IMR-90 (cell line): ENCODE results near the gene PIGM. TPM values are rescaled to one million over a fixed set of nuclear protein-coding genes. Genes with fewer than 3 reads are reported as not detected.

Experiments
- ATAC-seq: fragments of 200-7000 bp; cut with Tn5 transposase; 2 replicates; pipeline ENCODE4 v1.9.1; 2020; ENCODE audit warnings: low read depth, mild to moderate bottlenecking, moderate library complexity
- BruUV-seq: library from RNA; stranded (reverse); fragments of 400-500 nt; replicated peaks from 2 replicates; lab custom pipeline; 2021; lab: Mats Ljungman, UMichigan
- CTCF ChIA-PET: fragments of 300-600 bp; formaldehyde crosslinking; extraction: SDS; loops from one replicate; lab custom pipeline; 2021; ENCODE audit warnings: antibody characterized with exemption; lab: Yijun Ruan, JAX
- POLR2A ChIA-PET: fragments of 300-600 bp; sonication (Branson Sonifier 250); formaldehyde crosslinking; loops from one replicate; lab custom pipeline; 2022; ENCODE audit warnings: antibody characterized with exemption; ENCODE audit not compliant: unreplicated experiment; lab: Charles Lee
- DNase-seq: peaks from one replicate; pipeline ENCODE4 v3.0.0; 2013
- H2AFZ ChIP-seq: replicated peaks from 2 replicates; pipeline ENCODE3; 2013; ENCODE audit warnings: low read length, mild to moderate bottlenecking; ENCODE audit not compliant: poor library complexity
- H2AK5ac ChIP-seq: 2 replicates; pipeline ENCODE4 v1.6.1; 2013; ENCODE audit warnings: low read depth, low read length, inconsistent platforms
- H2AK9ac ChIP-seq: replicated peaks from 2 replicates; pipeline ENCODE3; 2013; ENCODE audit warnings: mild to moderate bottlenecking, low read depth, low read length, moderate library complexity; ENCODE audit not compliant: poor library complexity
- H2BK120ac ChIP-seq: 2 replicates; pipeline ENCODE4 v1.6.1; 2013; ENCODE audit warnings: low read depth, low read length, inconsistent platforms
- H2BK15ac ChIP-seq: 3 replicates; pipeline ENCODE4 v1.6.1; 2013; ENCODE audit warnings: low read depth, low read length, inconsistent platforms
- H2BK20ac ChIP-seq: 2 replicates; pipeline ENCODE4 v1.6.1; 2013; ENCODE audit warnings: low read depth, mild to moderate bottlenecking, inconsistent platforms, low read length, moderate library complexity
- H2BK5ac ChIP-seq: 2 replicates; pipeline ENCODE4 v1.6.1; 2013; ENCODE audit warnings: mild to moderate bottlenecking, low read depth, low read length, inconsistent platforms; ENCODE audit not compliant: poor library complexity, severe bottlenecking
- H3K14ac ChIP-seq: replicated peaks from 2 replicates; pipeline ENCODE4 v1.6.1; 2013; ENCODE audit warnings: low read depth, low read length, inconsistent platforms
- H3K18ac ChIP-seq: 2 replicates; pipeline ENCODE4 v1.6.1; 2013; ENCODE audit warnings: low read depth, low read length, control low read depth
- H3K23ac ChIP-seq: 2 replicates; pipeline ENCODE4 v1.6.1; 2013; ENCODE audit warnings: low read depth, low read length, inconsistent platforms
- H3K27ac ChIP-seq: 2 replicates; pipeline ENCODE4 v1.5.1; 2013; ENCODE audit warnings: mild to moderate bottlenecking, control low read depth, low read length; ENCODE audit not compliant: insufficient read depth
- H3K27me3 ChIP-seq: 2 replicates; pipeline ENCODE4 v1.6.1; 2013; ENCODE audit warnings: low read length; ENCODE audit not compliant: control insufficient read depth, insufficient read depth
- H3K36me3 ChIP-seq: 2 replicates; pipeline ENCODE4 v1.6.1; 2013; ENCODE audit warnings: low read length, mixed read lengths; ENCODE audit not compliant: control insufficient read depth, insufficient read depth
- H3K4ac ChIP-seq: 2 replicates; pipeline ENCODE4 v1.6.1; 2013; ENCODE audit warnings: low read depth, low read length, inconsistent platforms
- H3K4me1 ChIP-seq: 2 replicates; pipeline ENCODE4 v1.6.1; 2013; ENCODE audit warnings: low read length, mixed read lengths; ENCODE audit not compliant: control insufficient read depth, insufficient read depth
- H3K4me2 ChIP-seq: 2 replicates; pipeline ENCODE4 v1.6.1; 2013; ENCODE audit warnings: low read depth, mild to moderate bottlenecking, control low read depth, low read length, moderate library complexity
- H3K4me3 ChIP-seq: 2 replicates; pipeline ENCODE4 v1.5.1; 2013; ENCODE audit warnings: low read depth, mild to moderate bottlenecking, control low read depth, low read length, moderate library complexity; ENCODE audit not compliant: insufficient read depth
- H3K56ac ChIP-seq: 2 replicates; pipeline ENCODE4 v1.6.1; 2013; ENCODE audit warnings: low read length, inconsistent platforms; ENCODE audit not compliant: insufficient read depth; ENCODE audit errors: extremely low read depth
- H3K79me1 ChIP-seq, 2 experiments: 2 replicates each; pipeline ENCODE4 v1.6.1; 2013; ENCODE audit warnings: low read length in 2 of 2, inconsistent platforms in 1 of 2, low read depth in 1 of 2
- H3K9ac ChIP-seq: 2 replicates; pipeline ENCODE4 v1.6.1; 2013; ENCODE audit warnings: low read depth, low read length, control low read depth
- H3K9me1 ChIP-seq: 2 replicates; pipeline ENCODE4 v1.6.1; 2013; ENCODE audit warnings: low read length, inconsistent platforms; ENCODE audit not compliant: insufficient read depth
- H3K9me3 ChIP-seq: 2 replicates; pipeline ENCODE4 v1.6.1; 2013; ENCODE audit warnings: low read length; ENCODE audit not compliant: control insufficient read depth, insufficient read depth
- H4K20me1 ChIP-seq: 2 replicates; pipeline ENCODE4 v1.6.1; 2013; ENCODE audit warnings: low read length, inconsistent platforms; ENCODE audit not compliant: insufficient read depth
- H4K5ac ChIP-seq: 2 replicates; pipeline ENCODE4 v1.6.1; 2013; ENCODE audit warnings: mild to moderate bottlenecking, low read depth, low read length, control low read depth
- H4K8ac ChIP-seq, 2 experiments: 2 replicates each; pipeline ENCODE4 v1.6.1; 2013; ENCODE audit warnings: low read depth in 2 of 2, low read length in 2 of 2, control low read depth in 1 of 2, inconsistent platforms in 1 of 2
- H4K91ac ChIP-seq: 2 replicates; pipeline ENCODE4 v1.6.1; 2013; ENCODE audit warnings: low read depth, low read length, inconsistent platforms; ENCODE audit not compliant: insufficient read depth
- CHD1 ChIP-seq: IDR thresholded peaks from 2 replicates; pipeline ENCODE4 v1.6.1; 2012; ENCODE audit warnings: low read depth, low read length, improper control_type of control experiment
- MAFK ChIP-seq: IDR thresholded peaks from 2 replicates; pipeline ENCODE4 v1.6.1; 2012; ENCODE audit warnings: low read depth, low read length, improper control_type of control experiment
- MXI1 ChIP-seq: IDR thresholded peaks from 2 replicates; pipeline ENCODE4 v1.6.1; 2012; ENCODE audit warnings: low read depth, mild to moderate bottlenecking, low read length, moderate library complexity, borderline replicate concordance
- POLR2A ChIP-seq: IDR thresholded peaks from 2 replicates; pipeline ENCODE4 v1.6.1; 2012; ENCODE audit warnings: mild to moderate bottlenecking, low read depth, low read length
- RAD21 ChIP-seq: IDR thresholded peaks from 2 replicates; pipeline ENCODE4 v1.6.1; 2012; ENCODE audit warnings: low read length, improper control_type of control experiment
- RFX5 ChIP-seq: IDR thresholded peaks from 2 replicates; pipeline ENCODE4 v1.8.0; 2012; ENCODE audit warnings: low read depth, mild to moderate bottlenecking, low read length, moderate library complexity
- SMC3 ChIP-seq: fragments of 150-350 bp; IDR thresholded peaks from 2 replicates; pipeline ENCODE4 v1.6.1; 2016; ENCODE audit warnings: low read depth, mild to moderate bottlenecking, antibody characterized with exemption, low read length, moderate library complexity
- WGBS, 2 experiments: methylation state at CpG; one replicate each; pipeline versions ENCODE4 v1.1.5 to v1.1.7; 2013; ENCODE audit warnings: missing lambda C conversion rate in 2 of 2; ENCODE audit not compliant: insufficient read length in 1 of 2; ENCODE audit errors: extremely low coverage in 2 of 2; 5-methylcytosine and 5-hydroxymethylcytosine counted together
- dilution Hi-C: fragments of 300-500 bp; cut with HindIII; formaldehyde crosslinking; loops from one replicate; pipeline ENCODE4 v1.14.3; 2018; ENCODE audit warnings: low sequenced_read_pairs; ENCODE audit not compliant: unreplicated experiment
- in situ Hi-C: fragments of 300-500 bp; cut with MboI; formaldehyde crosslinking; loops from 3 replicates; pipeline ENCODE4 v1.14.3; 2019; ENCODE audit warnings: low sequenced_read_pairs, inconsistent platforms, mixed read lengths
- intact Hi-C: fragments of 100-400 bp; cut with micrococcal nuclease; formaldehyde crosslinking; loops from 2 replicates; pipeline ENCODE4 v1.10.0; 2022
- polyA plus RNA-seq, 3 experiments: library from polyadenylated mRNA; depleted of rRNA; stranded (reverse); fragments of >200 nt; gene quantifications; 2 replicates each; pipeline ENCODE4 v1.2.3, GENCODE V29; 2012; ENCODE audit warnings: low replicate concordance in 1 of 3
- total RNA-seq: library from RNA; depleted of rRNA; stranded (reverse); fragments of >200 nt; gene quantifications from 2 replicates; pipeline ENCODE4 v1.2.3, GENCODE V29; 2012

The PIGM gene
- total and polyA plus RNA-seq, 2 of the 4 experiments (the other 2 are of a cell fraction), result 2.9 TPM

DNA sequence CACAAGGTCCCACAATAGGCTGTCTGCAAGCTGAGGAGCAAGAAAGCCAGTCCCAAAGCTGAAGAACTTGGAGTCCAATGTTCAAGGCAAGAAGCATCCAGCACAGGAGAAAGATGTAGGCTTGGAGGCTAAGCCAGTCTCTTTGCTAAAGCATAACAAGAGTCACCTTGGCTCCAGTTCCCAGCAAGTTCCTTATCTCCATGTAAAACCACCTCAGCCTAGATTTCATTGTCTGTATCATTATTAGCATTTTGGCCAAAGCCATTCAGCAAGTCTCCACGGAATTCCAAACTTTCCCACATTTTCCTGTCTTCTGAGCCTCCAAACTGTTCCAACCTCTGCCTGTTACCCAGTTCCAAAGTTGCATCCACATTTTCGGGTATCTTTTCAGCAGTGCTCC, 36.9 kb downstream of the PIGM start:
- Histone ChIP-seq H4K5ac (no peak overlapping the region), H3K4me1 (peaks cover 2% of the 10 kb centered on the region; the same call in 1 of the 2 replicates), H4K91ac (no peak overlapping the region), H2AFZ (no peak overlapping the region), H2AK5ac (no peak overlapping the region), H3K36me3 (no peaks in the 10 kb centered on the region), H2BK20ac (no peak overlapping the region), H3K56ac (no peak overlapping the region), H3K9me3 (no peaks in the 10 kb centered on the region), H3K14ac (no peak overlapping the region), H3K79me1 (no peaks in the 10 kb centered on the region), H3K4me3 (no peak overlapping the region), H3K27ac (no peak overlapping the region), H3K23ac (no peak overlapping the region), H3K4ac (no peak overlapping the region), H4K20me1 (no peaks in the 10 kb centered on the region), H3K9ac (no peak overlapping the region), H3K18ac (no peak overlapping the region), H3K27me3 (no peaks in the 10 kb centered on the region; the same call in 1 of the 2 replicates), H2BK5ac (no peak overlapping the region), H2BK120ac (no peak overlapping the region), H2AK9ac (no peak overlapping the region), H3K9me1 (no peaks in the 10 kb centered on the region), H4K8ac (no peak overlapping the region), H3K4me2 (no peak overlapping the region), H2BK15ac (no peak overlapping the region)
- WGBS, 2 experiments, result 80% methylated on average over 1 of the region's 2 CpGs; no CpG with 5 or more reads in 1 of the 2 experiments
- DNase-seq (no peak), ATAC-seq (no peak)
- POLR2A ChIA-PET, result no interaction called here
- no TSS peak for BruUV-seq
- dilution Hi-C loops (no loop called here), in situ Hi-C loops (no loop called here), intact Hi-C loops (no loop called here)
- TF ChIP-seq RAD21 (no peak), MXI1 (no peak), POLR2A (no peak), MAFK (no peak), SMC3 (no peak), RFX5 (no peak), CHD1 (no peak)
- CTCF ChIA-PET, result interaction anchor here (1.0 to 1.7 kb wide), 2 partner anchors 11 to 12 kb away, joined by 3 to 9 read pairs; no protein-coding TSS in a partner anchor
